Brain microvascular endothelial cell (primary cell): ENCODE results near the gene LRRC57.
"Not testable (repeated sequence)": the region's sequence is repeated elsewhere in the genome, so short reads cannot be mapped to it uniquely, and the experiment has no call there.

Experiments
- DNase-seq: peaks from one replicate; pipeline ENCODE4 v3.0.0-alpha.2; 2020
- H3K27ac ChIP-seq: fragments of 250-450 bp; sonication (Bioruptor Pico); 2 replicates; pipeline ENCODE4 v1.5.1; 2020; ENCODE audit warnings: mild to moderate bottlenecking, moderate library complexity
- H3K27me3 ChIP-seq: fragments of 250-450 bp; sonication (Bioruptor Pico); replicated peaks from 2 replicates; pipeline ENCODE4 v1.5.1; 2020; ENCODE audit warnings: mild to moderate bottlenecking
- H3K36me3 ChIP-seq: fragments of 250-450 bp; sonication (Bioruptor Pico); replicated peaks from 2 replicates; pipeline ENCODE4 v1.5.1; 2020; ENCODE audit warnings: mild to moderate bottlenecking
- H3K4me3 ChIP-seq: 2 replicates; pipeline ENCODE4 v1.5.1; 2011; ENCODE audit warnings: low read depth, mild to moderate bottlenecking, control low read depth, low read length, moderate library complexity
- CTCF ChIP-seq: IDR thresholded peaks from 2 replicates; pipeline ENCODE4 v1.5.1; 2011; ENCODE audit warnings: low read depth, mild to moderate bottlenecking, moderate library complexity, low read length, control low read depth, inconsistent platforms; ENCODE audit errors: missing control alignments
- in situ Hi-C: cut with HindIII; loops from 2 replicates; pipeline ENCODE4 v1.10.0; 2017; ENCODE audit warnings: low sequenced_read_pairs, low pct_ligation_motif_present

Gene LRRC57

GRCh38 chr15:42558739-42559138 lies 10.1 kb upstream of the LRRC57 start:
- H3K27ac ChIP-seq, result no peak overlapping the region
- in situ Hi-C loops, result no loop called here
- no peak for DNase-seq
- TF ChIP-seq CTCF, result no peak
- peaks cover 5% of the 10 kb centered on the region for H3K36me3 ChIP-seq
- H3K4me3 ChIP-seq, result no peak overlapping the region
- H3K27me3 ChIP-seq, result no peaks in the 10 kb centered on the region

GRCh38 chr15:42556550-42557207 lies 8.1 kb upstream of the LRRC57 start:
- H3K27ac ChIP-seq, DNase-seq, H3K27me3 ChIP-seq, in situ Hi-C loops, H3K4me3 ChIP-seq, H3K36me3 ChIP-seq: not testable (repeated sequence)

- Histone ChIP-seq H3K4me3 (no peak overlapping the region), H3K27ac (no peak overlapping the region), H3K36me3 (peaks cover 2% of the 10 kb centered on the region), H3K27me3 (no peaks in the 10 kb centered on the region)
- no peak for DNase-seq
- TF ChIP-seq CTCF, result no peak
- in situ Hi-C loops, result no loop called here
Observed at GRCh38 chr15:42553554-42553953, 5.0 kb upstream of the LRRC57 start.

- in situ Hi-C loops, result no loop called here
- TF ChIP-seq CTCF, result no peak
- DNase-seq, result no peak
- Histone ChIP-seq H3K36me3 (peaks cover 2% of the 10 kb centered on the region), H3K4me3 (peak overlapping the region; percentile 94), H3K27ac (no peak overlapping the region), H3K27me3 (no peaks in the 10 kb centered on the region)
Observed at GRCh38 chr15:42549741-42550392, 1.3 kb upstream of the LRRC57 start.

GRCh38 chr15:42549032-42549491 lies 469 bp upstream of the LRRC57 start:
- DNase-seq, result peak; percentile 3
- H3K27ac ChIP-seq, result peak overlapping the region; percentile 37
- peaks cover 2% of the 10 kb centered on the region for H3K36me3 ChIP-seq
- TF ChIP-seq CTCF, result no peak
- in situ Hi-C loops, result no loop called here
- peak overlapping the region; percentile 94 for H3K4me3 ChIP-seq
- H3K27me3 ChIP-seq, result no peaks in the 10 kb centered on the region

- DNase-seq, result no peak
- TF ChIP-seq CTCF, result no peak
- Histone ChIP-seq H3K4me3 (peak overlapping the region; percentile 94), H3K36me3 (peaks cover 5% of the 10 kb centered on the region), H3K27ac (peak overlapping the region; percentile 37), H3K27me3 (no peaks in the 10 kb centered on the region)
- in situ Hi-C loops, result no loop called here
Observed at GRCh38 chr15:42547918-42548248, 710 bp downstream of the LRRC57 start.
